C4-2B (cell line): ENCODE results near the gene ABHD2.

ENCODE experiments used
- ZFX ChIP-seq: fragments of 450-650 bp; IDR thresholded peaks from 2 replicates; pipeline ENCODE4 v1.6.1; 2017
- TF ChIP-seq, protein P1 (sequence below): fragments of 450-650 bp; conservative IDR thresholded peaks from 2 replicates; pipeline ENCODE4 v1.5.1; 2017; ENCODE audit warnings: mild to moderate bottlenecking

DNA sequence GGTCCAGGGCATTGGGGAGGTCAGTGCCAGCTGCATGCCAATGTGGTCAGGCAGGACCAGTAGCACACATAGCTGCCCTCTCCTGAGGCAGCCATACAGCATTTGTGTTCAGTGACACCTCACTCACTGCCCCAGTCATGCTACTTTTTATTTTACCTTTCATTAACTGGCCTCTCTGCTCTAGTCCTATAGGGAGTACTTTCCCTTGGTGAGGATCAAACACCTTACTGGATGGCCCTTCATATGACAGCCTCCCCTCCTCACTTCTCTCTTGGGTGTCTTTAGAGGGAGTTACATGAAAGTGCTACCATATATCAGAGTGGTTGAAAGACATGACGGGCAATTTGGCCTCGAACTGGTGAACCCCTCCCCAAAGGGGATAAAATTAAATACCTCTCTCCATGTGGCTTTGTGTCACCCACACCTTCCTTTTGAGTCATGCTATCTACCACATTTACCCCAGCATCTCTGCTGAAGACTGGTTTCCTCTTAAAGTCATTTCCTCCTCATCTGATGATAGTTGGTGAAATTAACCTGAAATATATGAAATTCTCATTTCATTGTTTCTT, 115.5 kb downstream of the ABHD2 start:
- TF ChIP-seq, protein P1, sequence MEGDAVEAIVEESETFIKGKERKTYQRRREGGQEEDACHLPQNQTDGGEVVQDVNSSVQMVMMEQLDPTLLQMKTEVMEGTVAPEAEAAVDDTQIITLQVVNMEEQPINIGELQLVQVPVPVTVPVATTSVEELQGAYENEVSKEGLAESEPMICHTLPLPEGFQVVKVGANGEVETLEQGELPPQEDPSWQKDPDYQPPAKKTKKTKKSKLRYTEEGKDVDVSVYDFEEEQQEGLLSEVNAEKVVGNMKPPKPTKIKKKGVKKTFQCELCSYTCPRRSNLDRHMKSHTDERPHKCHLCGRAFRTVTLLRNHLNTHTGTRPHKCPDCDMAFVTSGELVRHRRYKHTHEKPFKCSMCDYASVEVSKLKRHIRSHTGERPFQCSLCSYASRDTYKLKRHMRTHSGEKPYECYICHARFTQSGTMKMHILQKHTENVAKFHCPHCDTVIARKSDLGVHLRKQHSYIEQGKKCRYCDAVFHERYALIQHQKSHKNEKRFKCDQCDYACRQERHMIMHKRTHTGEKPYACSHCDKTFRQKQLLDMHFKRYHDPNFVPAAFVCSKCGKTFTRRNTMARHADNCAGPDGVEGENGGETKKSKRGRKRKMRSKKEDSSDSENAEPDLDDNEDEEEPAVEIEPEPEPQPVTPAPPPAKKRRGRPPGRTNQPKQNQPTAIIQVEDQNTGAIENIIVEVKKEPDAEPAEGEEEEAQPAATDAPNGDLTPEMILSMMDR: no peak
- TF ChIP-seq ZFX: no peak
